Activated CD4-positive, alpha-beta T cell treated with anti-CD3 and anti-CD28 coated beads, Interleukin-10, Interleukin-2, amounts not matched to agents 100 ng/mL and 50 ng/mL, durations not matched to agents 16 hours and 8 hours (primary cell): ENCODE results near the gene HAAO.

Experiments
- DNase-seq: peaks from one replicate; pipeline ENCODE4 v3.0.0-alpha.2; 2020

The HAAO gene

GRCh38 chr2:42792087-42792582, 248 bp downstream of the HAAO start:
- no peak for DNase-seq

GRCh38 chr2:42791606-42792005, 777 bp downstream of the HAAO start:
- DNase-seq: no peak

DNA sequence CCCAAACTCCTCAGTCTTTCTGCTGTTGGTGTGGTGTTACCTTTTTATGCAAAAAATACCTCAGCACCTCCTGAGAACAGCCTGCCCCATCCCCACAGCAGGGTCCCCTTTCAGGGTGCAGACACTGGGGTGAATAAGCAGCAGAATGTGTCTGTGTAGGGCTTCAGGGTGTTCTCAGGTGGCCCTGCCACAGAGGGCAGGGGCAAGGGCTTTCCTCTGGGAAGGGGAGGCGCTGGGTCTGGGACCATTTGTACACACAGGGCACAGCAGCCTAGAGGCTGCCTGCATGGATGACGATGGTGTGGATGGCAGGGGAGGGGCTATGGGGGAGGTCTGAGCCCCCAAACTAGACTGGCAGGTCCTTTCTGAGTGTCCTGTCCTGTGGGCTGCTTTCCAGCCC, 2.6 kb downstream of the HAAO start:
- DNase-seq: no peak

DNA sequence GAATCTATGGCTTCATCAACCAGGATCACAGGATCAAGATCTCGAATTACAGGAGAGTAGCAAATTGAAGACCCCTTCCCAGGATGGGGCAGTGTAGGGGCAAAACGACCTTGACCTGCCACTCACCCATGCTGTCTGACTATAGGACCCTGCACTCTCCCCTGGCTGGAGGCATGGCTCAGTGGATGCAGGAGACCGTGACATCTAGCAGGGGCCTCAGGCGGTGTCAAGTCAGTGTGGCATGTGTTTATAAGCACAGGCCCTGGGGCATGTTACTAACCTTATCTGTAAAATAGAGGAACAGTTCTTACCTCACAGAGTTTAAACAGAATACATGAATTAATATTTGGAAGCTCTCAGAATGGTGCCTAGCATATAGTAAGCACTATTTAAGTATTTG, 3.5 kb downstream of the HAAO start:
- DNase-seq: no peak

- DNase-seq: no peak
These were observed 3.9 kb downstream of the HAAO start for GRCh38 chr2:42788478-42788793.

DNA sequence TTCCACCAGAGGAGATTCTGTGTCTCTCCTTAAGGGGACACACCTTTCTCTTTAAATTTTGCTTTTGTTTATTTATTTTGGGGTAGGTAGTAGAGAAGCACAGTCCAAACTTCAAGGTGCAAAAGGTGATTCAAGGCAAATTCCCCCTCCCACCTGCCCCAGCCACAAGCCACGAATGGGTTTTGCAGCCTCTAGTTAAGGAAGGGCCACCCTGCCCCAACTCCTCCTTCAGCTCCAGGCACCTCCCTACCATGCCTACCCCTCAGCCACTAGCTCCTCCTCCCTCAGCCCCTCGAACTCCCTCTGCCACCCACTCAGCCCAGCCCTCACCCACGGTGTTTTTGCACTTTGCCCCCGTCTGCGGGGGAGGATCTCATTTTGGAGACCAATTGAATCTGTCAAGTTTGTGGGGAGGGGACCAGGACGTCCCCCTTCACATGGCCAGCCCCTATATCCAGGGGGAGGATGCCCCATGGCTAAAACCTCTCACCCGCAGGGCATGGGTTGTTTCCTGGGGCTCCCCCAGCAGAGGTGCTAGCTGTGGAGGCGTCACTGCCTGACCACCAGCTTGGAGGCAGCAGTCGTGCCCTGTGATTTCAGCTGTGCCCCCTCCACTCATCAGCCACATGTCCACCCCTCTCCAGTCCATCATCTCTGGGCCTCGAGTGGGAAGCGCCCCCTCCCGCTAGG, 4.5 kb downstream of the HAAO start:
- DNase-seq: no peak

- DNase-seq: no peak
These were observed 5.0 kb downstream of the HAAO start for GRCh38 chr2:42787424-42787787.

DNA sequence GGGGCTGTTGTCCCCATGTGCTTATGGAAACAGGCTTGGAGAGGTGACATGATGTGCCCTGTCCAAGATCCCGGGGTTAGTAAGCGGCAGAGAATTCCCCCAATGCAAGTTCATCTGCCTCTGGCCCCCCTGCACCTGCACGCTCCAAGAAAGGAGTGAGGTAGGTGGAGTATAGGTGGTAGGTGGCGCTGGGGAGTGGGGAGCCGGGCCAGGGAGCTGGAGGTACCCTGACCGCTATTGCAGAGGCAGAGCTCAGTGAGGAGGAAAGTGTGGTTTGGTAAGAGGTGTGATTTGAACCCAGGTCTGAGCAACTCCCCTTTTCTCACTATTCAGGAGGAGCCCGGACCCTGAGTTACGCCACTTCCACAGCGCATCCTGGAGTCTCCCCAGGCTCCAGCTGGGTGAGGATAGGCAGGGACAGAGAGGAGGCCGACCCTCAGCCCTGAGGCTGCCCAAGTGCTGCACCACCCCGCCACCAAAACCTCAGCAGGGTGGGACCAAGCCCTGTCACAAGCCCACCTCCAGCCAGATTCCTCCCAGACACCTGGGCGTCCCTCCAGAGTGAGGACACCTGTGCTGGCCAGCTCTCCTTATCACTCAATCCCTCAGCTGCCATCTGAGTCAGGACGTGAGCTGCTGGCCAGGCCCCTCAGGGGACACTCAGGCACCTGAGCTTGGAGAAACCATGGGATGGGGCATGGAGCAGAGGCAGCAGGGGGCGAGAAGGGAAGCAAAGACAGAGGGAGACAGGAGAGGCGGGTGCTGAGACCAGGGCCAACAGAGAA, 5.6 kb downstream of the HAAO start:
- DNase-seq: no peak

DNA sequence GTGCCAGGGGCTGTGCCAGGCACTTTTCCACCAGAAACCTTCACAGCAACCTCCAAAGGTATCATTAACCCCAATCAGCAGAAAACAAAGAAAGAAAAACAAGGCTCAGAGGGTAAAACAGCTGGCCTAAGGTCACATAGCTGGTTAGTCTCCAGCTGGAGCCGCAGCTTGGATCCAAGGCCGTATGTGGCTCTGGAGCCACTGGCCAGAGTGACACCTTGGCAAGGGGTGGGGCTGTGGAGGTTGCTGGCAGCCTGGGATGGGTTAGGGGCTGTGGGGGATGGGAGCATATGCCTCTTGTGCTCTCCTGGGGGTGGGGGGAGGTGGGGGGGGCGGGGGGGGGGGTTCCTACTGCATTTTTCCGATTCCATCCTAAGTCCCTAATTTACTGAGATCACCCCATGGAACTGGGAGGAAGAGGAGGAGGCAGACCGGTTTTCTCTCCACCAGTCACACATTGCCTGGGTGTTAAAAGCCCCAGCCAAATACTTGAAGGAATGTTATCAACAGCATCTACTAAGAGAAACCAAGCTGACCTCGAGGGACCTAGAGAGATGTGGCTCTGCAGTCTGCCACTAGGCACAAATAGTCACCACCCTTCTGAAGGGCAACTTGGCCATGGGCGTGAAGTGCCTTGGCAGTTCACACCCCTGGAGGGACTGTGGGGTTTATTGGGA, 8.0 kb downstream of the HAAO start:
- DNase-seq: no peak

GRCh38 chr2:42783511-42783910, 8.9 kb downstream of the HAAO start:
- DNase-seq: no peak

DNA sequence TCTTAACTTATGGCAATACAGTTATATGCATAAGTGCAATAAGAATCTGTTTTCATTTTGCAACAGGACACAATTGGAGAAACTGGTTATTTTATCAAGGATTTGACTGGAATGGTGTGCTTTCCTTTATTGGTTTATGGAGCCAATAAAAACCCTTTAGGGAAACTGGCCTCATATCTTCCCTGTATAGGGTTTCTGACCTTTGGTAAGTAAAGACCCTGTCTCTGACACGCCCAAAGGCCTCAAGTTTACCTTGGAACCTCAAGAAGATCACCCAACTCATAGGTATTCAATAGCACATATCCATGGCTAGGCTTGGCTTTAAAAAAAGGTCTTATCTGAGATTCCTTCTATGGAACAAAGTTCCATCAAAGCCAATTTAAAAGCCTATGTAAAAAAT, 11.2 kb downstream of the HAAO start:
- no peak for DNase-seq

GRCh38 chr2:42777883-42778805, 14.2 kb downstream of the HAAO start:
- no peak for DNase-seq

DNA sequence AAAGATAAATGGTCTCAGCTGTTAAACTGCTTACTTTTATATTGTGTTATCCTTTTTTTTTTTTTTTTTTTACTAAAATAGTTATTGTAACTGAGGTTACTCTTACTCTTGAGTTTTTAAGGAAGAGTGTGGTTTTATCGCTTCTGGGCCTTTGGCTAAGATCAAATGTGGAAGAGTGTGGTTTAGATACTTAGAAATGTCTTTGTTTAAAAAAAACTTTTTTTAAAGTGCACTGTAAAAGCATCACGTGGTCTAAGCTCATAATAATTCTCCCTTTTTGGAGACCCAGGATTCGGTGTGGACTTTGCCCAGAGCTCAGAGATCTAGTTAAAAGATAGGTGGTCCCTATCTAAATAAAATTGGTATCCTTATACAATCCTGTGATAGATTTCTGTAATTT, 16.6 kb downstream of the HAAO start:
- no peak for DNase-seq

DNA sequence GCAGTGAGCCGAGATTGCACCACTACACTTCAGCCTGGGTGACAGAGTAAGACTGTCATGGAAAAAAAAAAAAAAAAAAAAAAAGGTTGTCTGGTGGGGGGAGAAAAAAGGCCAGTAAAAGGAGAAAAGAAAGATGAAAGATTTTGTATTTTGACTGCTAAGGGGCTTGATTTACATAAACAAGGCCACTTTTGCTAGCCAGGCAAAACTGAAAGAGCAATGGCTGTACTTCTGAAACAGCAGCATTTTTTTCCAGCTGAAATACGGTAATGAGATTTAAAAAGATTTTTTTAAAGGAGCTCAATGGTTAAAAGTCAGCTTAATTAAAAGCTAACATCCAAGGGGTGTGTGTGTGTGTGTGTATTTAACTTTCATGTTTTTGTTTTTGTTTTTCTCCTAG, 17.2 kb downstream of the HAAO start:
- DNase-seq: no peak

DNA sequence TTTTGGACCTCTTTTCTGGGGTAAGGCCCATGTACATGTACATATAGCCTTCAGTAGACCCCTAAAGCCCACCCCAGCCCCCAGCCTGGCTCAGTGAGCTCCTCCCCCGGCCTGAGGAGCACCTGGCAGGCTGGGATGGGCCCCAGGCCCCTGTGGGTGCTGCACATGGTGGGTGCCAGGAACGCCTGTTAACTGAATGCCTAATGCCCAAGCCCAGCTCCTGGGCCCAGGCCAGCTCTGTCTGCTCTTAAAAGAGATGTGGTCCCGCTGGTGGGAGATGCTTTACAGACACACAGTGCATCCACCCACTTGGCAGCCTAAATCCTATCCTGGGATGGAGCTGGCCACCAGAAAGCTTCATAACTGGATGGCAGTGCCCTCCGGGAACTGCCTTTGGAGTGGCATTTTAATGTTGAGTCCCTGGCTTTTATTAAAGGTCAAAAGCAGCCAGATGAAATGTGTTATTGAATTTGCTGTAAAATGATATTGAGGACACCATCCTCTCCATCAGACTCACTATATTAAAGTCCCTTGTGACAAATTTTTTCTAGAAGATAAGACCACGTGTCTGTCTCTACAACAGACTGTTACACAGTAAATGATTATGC, 20.7 kb downstream of the HAAO start:
- no peak for DNase-seq

DNA sequence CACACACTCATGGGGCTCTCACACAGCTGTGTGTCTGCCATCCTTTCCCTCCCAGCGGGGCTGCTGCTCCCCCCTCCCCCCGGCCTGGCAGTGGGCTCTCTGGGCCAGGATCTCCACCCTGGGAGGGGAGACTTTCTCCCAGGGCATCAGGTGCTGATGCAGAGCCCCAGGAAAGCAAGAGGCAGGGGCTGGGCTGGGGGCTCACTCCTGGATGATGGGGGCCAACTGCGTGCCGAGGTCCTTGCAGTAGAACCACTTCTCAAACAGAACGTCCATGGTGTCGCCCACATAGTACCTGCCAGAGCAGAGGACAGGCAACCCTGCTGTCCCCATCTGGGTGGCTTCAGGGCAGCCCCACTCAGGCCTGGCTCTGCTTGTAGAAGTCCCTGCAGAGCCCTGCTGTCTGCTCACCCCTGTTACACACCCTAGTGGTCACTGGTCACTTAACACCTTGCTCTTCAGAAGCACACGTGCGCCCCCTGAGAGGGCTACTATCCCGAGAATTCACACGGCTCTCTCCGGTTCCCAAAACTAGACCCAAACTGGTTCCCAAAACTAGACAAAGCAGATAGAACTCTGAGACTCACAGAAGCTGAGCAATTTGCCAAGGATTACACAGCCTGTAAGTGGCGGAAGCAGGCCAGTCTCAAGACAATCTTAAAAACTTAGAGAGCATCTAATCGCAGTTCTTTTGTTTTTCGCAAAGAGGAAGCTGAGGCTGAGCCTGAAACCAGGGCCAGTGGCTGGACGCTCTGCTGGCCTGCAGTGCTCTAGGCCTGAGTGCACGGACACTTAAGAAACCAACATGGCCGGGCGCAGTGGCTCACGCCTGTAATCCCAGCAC, 21.9 kb downstream of the HAAO start:
- no peak for DNase-seq

DNA sequence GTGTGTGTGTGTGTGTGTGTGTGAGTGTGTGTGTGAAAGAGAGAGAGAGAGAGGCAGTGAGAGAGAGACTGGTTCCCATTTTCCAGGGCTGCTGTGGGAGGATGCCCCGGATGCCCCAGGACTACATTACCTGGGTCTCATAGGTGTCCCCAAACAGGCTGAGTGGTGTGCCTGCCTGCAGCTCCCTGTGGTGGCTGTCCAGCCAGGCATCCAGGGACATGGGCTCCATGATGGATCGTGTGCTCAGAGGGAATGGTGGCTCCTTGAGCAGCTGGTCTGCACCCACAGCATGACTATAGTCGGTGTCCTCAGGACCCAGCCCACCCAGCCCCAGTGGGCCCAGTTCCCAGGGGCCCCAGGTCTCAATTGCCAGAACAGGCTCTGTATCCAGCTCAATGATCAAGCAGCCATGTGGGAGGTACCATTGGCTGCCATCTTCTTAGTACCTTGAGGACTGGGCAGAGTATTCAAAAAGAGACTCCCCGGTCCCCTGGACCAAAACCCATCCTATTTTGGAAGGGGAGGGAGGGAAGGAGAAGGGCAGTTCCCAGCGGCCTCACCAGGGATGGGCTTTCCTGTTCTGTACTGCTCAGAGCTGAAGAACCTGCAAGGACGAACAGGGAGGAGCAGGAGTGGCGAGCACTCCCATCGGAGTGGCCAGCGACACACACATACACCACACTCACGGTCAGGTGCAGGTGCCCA, 22.6 kb downstream of the HAAO start:
- no peak for DNase-seq

GRCh38 chr2:42768706-42769256, 23.6 kb downstream of the HAAO start:
- DNase-seq: no peak

GRCh38 chr2:42767899-42768705, 24.3 kb downstream of the HAAO start:
- DNase-seq: no peak
